ENCODE data around the gene KIF17.
A peak's percentile ranks its signal among the peaks of the same experiment; 100 is the strongest.

- TF ChIP-seq MAFK (IDR thresholded peaks at IDR 0.05; ENCODE audit: partially characterized antibody) (no peak), ZSCAN20 (CRISPR knock-in tag; IDR thresholded peaks at IDR 0.05) (no peak), CTCF (IDR thresholded peaks at IDR 0.05) (peak; percentile 81), BHLHE40 (IDR thresholded peaks at IDR 0.05; ENCODE audit: low read depth, low read length) (peak; percentile 97), RAD21 (conservative IDR thresholded peaks at IDR 0.05 in 1 of 2, IDR thresholded peaks at IDR 0.05 in 1 of 2) (peak; percentile 81 to 96), CEBPB (IDR thresholded peaks at IDR 0.05) (no peak)
Measured at GRCh38 chr1:20696397-20697333, 21.1 kb downstream of the KIF17 start.
